HG03558 (cell line): Measurements from ENCODE around the gene GRAMD1A.
"Not testable (repeated sequence)": the region's sequence is repeated elsewhere in the genome, so short reads cannot be mapped to it uniquely, and the experiment has no call there.

Experiments
- ATAC-seq: cut with Tn5 transposase; IDR thresholded peaks from one replicate; pipeline ENCODE4 v1.9.1; 2021; ENCODE audit warnings: moderate number of reproducible peaks; ENCODE audit not compliant: unreplicated experiment; ENCODE audit errors: extremely low read depth

The GRAMD1A gene

DNA sequence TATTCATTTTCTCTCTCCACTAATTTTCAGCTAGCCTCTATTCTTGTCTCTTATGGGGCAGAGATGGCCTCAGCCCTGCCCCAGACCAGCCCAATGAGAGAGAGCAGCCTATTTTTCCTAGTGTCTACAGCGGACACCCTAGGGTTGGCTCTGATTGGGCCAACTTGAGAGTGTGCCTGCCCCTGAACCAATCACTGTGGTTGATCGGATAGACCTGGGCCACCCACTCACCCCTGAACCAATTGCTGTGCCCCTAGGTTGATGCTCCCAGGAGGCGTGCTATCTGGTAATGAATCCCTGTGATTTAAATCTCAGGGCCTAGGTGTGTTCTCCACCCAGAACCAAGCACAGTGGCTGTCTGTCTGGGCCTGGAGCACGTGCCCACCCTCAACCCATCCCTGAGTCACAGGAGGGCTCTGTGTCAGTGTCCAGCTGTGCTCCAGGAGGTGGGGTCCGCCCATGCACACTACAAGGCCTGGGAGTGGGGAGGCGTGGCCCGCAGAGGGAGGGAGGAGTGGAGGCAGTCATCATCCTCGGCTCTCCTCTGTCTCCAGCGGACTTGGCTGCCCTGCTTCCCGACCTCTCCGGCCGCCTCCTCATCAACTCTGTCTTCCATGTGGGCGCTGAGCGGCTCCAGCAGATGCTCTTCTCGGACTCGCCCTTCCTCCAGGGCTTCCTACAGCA lies 15.3 kb downstream of the GRAMD1A start:
- ATAC-seq = no peak

GRCh38 chr19:35015954-35016351 lies 15.8 kb downstream of the GRAMD1A start:
- ATAC-seq = no peak

GRCh38 chr19:35017507-35017906 lies 17.4 kb downstream of the GRAMD1A start:
- ATAC-seq = no peak

DNA sequence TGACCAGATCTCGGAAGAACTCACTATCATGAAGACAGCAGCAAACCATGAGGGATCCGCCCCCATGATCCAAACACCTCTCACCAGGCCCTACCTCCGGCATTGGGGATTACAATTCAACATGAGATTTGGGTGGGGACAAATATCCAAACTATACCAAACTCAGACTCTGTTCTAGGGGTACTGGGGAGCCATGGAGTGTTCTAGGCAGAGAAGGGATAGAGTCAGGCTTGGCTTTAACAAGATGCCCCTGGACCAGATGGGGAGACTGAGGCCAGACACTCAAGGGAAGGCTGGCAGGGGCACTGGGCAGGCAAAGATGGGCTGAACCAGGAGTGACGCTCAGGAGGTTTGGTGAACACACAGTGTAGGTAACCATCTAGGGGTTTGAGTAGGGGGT lies 18.3 kb downstream of the GRAMD1A start:
- no peak for ATAC-seq

- ATAC-seq = no peak
Measured at GRCh38 chr19:35019144-35019543, 19.0 kb downstream of the GRAMD1A start.

DNA sequence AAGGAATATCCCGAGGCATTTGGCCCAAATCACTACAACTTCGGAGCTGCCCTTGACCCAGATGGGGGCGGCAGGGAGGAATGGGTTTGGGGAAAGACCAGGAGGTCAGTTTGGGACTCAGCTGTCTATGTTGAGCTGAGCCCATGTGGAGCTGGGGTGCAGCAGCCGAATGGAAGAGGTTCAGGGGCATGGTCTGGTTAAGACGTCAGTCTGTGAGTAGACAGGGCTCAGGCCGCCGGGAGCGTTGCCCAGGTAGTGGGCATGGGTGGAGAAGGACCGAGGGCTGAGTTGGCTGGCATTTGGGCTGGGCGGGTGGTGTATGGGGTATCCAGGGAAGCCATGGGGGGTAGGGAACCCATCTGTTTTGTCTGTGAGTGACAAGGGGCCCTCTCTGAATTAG lies 20.9 kb downstream of the GRAMD1A start:
- no peak for ATAC-seq

GRCh38 chr19:35021596-35021995 lies 21.5 kb downstream of the GRAMD1A start:
- ATAC-seq = no peak

GRCh38 chr19:35022460-35022859 lies 22.3 kb downstream of the GRAMD1A start:
- no peak for ATAC-seq

DNA sequence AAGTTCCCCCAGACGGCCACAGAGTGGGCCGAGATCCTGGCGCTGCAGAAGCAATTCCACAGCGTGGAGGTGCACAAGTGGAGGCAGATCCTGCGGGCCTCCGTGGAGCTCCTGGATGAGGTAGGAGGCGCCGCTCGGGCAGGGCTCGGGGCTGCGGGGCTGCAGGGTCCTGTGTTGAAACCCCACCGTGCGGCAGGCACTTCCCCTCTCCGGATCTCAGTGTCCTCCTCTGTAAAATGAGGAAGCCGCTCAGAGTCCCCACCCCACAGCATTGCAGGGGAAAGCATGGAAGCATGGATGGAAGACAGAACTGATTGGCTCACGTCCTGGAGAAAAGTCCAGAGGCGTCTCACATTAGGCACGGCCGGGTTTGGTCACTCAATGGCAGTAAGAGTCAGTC lies 23.3 kb downstream of the GRAMD1A start:
- ATAC-seq = no peak

DNA sequence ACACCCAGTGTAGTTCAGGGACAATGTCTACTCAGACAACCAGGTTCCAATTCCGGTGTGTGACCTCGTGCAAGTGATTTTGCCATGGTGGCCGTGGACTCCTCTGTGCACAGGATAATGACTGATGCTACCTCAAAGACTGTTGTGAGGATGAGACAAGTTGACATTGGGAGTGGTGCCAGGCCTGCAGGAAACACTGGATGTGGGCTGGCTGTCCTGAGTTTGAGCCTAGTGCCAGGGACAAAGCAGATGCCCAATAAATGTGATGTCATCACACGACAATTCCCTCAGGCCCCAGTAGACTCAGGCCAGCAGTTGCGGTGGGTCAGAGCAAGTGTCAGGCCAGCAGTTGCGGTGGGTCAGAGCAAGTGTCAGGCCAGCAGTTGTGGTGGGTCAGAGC lies 24.0 kb downstream of the GRAMD1A start:
- ATAC-seq = no peak

DNA sequence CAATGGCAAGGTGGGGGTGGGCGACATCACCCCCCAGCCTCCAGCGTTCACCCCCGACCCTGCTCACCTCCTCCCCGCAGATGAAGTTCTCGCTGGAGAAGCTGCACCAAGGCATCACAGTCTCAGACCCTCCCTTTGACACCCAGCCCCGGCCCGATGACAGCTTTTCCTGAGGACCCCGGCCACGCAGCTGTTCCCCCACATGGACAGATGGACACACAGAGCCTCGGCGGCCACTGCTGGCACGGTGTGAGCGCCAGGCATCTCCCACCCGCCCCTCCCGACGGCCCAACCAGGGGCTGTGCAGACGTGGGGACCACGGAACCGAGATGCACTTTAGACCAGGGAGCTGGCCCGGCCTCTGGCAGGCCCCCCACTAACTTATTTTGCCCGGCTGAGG lies 25.8 kb downstream of the GRAMD1A start:
- no peak for ATAC-seq

DNA sequence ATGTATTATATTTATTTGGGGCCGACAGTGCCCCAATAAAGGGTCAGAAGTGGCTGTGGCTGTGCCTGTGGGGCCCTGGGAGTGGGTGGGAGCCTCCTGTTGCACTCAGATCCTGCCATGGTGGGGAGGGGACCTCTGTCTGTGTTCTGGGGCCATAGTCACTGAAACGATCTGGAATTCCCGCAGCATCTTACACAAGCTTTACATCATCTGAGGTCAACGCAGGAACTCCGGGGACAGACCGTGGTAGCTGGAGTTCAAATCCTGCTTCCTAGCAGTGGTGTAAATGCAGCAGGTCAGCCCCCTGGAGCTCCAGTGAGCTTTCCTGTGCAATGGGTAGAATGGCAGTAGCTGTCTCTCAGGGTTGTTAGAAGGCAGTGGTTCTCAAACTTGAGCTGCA lies 26.3 kb downstream of the GRAMD1A start:
- no peak for ATAC-seq

GRCh38 chr19:35027009-35027408 lies 26.9 kb downstream of the GRAMD1A start:
- ATAC-seq = no peak

GRCh38 chr19:35027851-35028599 lies 27.9 kb downstream of the GRAMD1A start:
- ATAC-seq = no peak

DNA sequence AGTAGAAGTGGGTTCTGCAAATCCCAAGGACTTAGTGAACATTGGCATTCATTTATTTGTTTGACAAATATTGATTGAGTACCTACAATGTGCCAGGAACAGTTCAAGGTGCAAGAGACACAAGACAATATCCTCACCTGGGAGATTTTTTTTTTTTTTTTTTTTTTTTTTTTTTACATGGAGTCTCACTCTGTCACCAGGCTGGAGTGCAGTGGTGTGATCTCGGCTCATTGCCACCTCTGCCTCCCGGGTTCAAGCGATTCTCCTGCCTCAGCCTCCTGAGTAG lies 28.4 kb downstream of the GRAMD1A start:
- not testable (repeated sequence) for ATAC-seq

GRCh38 chr19:35029275-35029736 lies 29.2 kb downstream of the GRAMD1A start:
- ATAC-seq = not testable (repeated sequence)

GRCh38 chr19:35029737-35030256 lies 29.7 kb downstream of the GRAMD1A start:
- ATAC-seq = no peak

- no peak for ATAC-seq
Measured at GRCh38 chr19:35030257-35031071, 30.3 kb downstream of the GRAMD1A start, which contains the start of gene SCN1B. Gene SCN1B, plus strand, starts transcription at chr19:35030470. Its CDS starts 351 bp downstream, at chr19:35030821.

GRCh38 chr19:35031072-35031881 lies 31.2 kb downstream of the GRAMD1A start:
- no peak for ATAC-seq

DNA sequence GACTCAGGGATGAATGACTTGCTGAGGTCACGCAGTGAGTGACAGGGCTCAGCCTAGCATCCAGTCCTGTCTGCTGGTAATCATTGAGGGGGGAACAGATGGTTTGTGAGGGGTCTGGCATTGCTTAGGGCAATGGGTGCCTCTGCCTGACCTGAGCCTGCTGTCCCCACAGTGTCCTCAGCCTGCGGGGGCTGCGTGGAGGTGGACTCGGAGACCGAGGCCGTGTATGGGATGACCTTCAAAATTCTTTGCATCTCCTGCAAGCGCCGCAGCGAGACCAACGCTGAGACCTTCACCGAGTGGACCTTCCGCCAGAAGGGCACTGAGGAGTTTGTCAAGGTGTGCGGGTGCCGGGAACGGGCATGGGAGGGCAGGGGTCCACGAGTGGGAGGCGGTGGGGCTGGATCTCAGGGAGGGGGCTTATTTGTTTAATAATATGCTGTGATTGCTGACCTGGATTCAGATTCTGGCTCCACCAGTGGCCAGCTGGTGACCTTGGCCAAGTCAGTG lies 32.3 kb downstream of the GRAMD1A start:
- no peak for ATAC-seq
